ENCODE data around the gene KRT34.

Gene KRT34

GRCh38 chr17:41333836-41334235 is 48.3 kb downstream of the KRT34 start:
- in situ Hi-C loops (cut with HindIII; ENCODE audit: low sequenced_read_pairs): no loop called here

- in situ Hi-C loops (cut with HindIII; ENCODE audit: low sequenced_read_pairs): no loop called here
These were observed 49.0 kb downstream of the KRT34 start for GRCh38 chr17:41333098-41333497.

GRCh38 chr17:41332239-41332638 is 49.9 kb downstream of the KRT34 start:
- in situ Hi-C loops (cut with HindIII; ENCODE audit: low sequenced_read_pairs): no loop called here

GRCh38 chr17:41331606-41332005 is 50.5 kb downstream of the KRT34 start:
- in situ Hi-C loops (cut with HindIII; ENCODE audit: low sequenced_read_pairs): no loop called here

GRCh38 chr17:41329279-41329948 is 52.7 kb downstream of the KRT34 start:
- in situ Hi-C loops (cut with HindIII; ENCODE audit: low sequenced_read_pairs): no loop called here

GRCh38 chr17:41328207-41328606 is 53.9 kb downstream of the KRT34 start:
- in situ Hi-C loops (cut with HindIII; ENCODE audit: low sequenced_read_pairs): no loop called here

All from endothelial cell of hepatic sinusoid (primary cell).